ENCODE results near the gene ST6GALNAC6. TPM values are rescaled to one million over a fixed set of nuclear protein-coding genes. Genes with fewer than 3 reads are reported as not detected.

Gene ST6GALNAC6
- total and polyA plus RNA-seq, 2 of the 4 experiments (the other 2 are of a cell fraction) = 35.7 to 48.6 TPM

- Histone ChIP-seq H3K36me3 (ENCODE audit: control insufficient read depth, insufficient read depth, low read length) (peaks cover 16% of the 10 kb centered on the region), H3K23ac (ENCODE audit: low read depth, low read length) (no peak overlapping the region; the same call in 1 of the 2 replicates), H3K4ac (ENCODE audit: low read depth, low read length) (no peak overlapping the region), H3K4me1 (ENCODE audit: control insufficient read depth, insufficient read depth, low read length) (no peaks in the 10 kb centered on the region), H2BK15ac (ENCODE audit: low read depth, low read length) (no peak overlapping the region), H2BK120ac (ENCODE audit: low read depth, low read length) (no peak overlapping the region), H2AK5ac (ENCODE audit: low read depth, low read length) (no peak overlapping the region), H3K79me1 (ENCODE audit: low read depth in 1 of 2, low read length in 2 of 2) (no peaks in the 10 kb centered on the region), H4K91ac (ENCODE audit: insufficient read depth, low read depth, low read length) (no peak overlapping the region), H3K27me3 (ENCODE audit: control insufficient read depth, insufficient read depth, low read length) (no peaks in the 10 kb centered on the region), H4K5ac (ENCODE audit: low read depth, low read length) (no peak overlapping the region), H3K27ac (ENCODE audit: insufficient read depth, low read length) (no peak overlapping the region), H2AK9ac (replicated peaks; ENCODE audit: low read depth, low read length, poor library complexity) (no peak overlapping the region), H2AFZ (replicated peaks; ENCODE audit: low read length, poor library complexity) (no peak overlapping the region), H3K9me3 (ENCODE audit: control insufficient read depth, insufficient read depth, low read length) (no peaks in the 10 kb centered on the region), H4K20me1 (ENCODE audit: insufficient read depth, low read length) (0 out of 2 replicates have a peak, but pooled peaks cover 3% of the 10 kb centered on the region), H3K4me3 (ENCODE audit: insufficient read depth, low read depth, low read length) (no peak overlapping the region), H2BK20ac (ENCODE audit: low read depth, low read length) (no peak overlapping the region), H3K9ac (ENCODE audit: low read depth, low read length) (no peak overlapping the region), H3K9me1 (ENCODE audit: insufficient read depth, low read length) (peaks cover 5% of the 10 kb centered on the region; the same call in 1 of the 2 replicates), H3K56ac (ENCODE audit: extremely low read depth, insufficient read depth, low read length) (no peak overlapping the region), H3K18ac (ENCODE audit: low read depth, low read length) (no peak overlapping the region), H2BK5ac (ENCODE audit: low read depth, low read length, poor library complexity, severe bottlenecking) (peak overlapping the region; percentile 29), H3K4me2 (ENCODE audit: low read depth, low read length) (no peak overlapping the region), H4K8ac (ENCODE audit: low read depth in 2 of 2, low read length in 2 of 2) (no peak overlapping the region; a peak in 1 of 4 replicates), H3K14ac (replicated peaks; ENCODE audit: low read depth, low read length) (no peak overlapping the region)
- intact Hi-C loops (cut with micrococcal nuclease) (no loop called here), in situ Hi-C loops (cut with MboI; ENCODE audit: low sequenced_read_pairs) (no loop called here), dilution Hi-C loops (cut with HindIII; ENCODE audit: low sequenced_read_pairs, unreplicated experiment) (no loop called here)
- POLR2A ChIA-PET (ENCODE audit: unreplicated experiment) = no interaction called here
- WGBS, 2 experiments (ENCODE audit: extremely low coverage in 2 of 2, insufficient read length in 1 of 2) = 81 to 100% methylated on average over 1 to 4 of the region's 19 CpGs
- no peak for TF ChIP-seq RFX5 (IDR thresholded peaks at IDR 0.05; ENCODE audit: low read depth, low read length)
- TF ChIP-seq CHD1 (IDR thresholded peaks at IDR 0.05; ENCODE audit: low read depth, low read length) = no peak
- TF ChIP-seq NFE2L2 (IDR thresholded peaks at IDR 0.05; ENCODE audit: low read depth, low read length) = no peak
- TF ChIP-seq RAD21 (IDR thresholded peaks at IDR 0.05; ENCODE audit: low read length) = no peak
- no peak for TF ChIP-seq SMC3 (IDR thresholded peaks at IDR 0.05; ENCODE audit: low read depth, low read length)
- TF ChIP-seq POLR2A (IDR thresholded peaks at IDR 0.05; ENCODE audit: low read depth, low read length) = no peak
- TF ChIP-seq ELK1 (IDR thresholded peaks at IDR 0.05; ENCODE audit: borderline replicate concordance, low read depth, low read length) = no peak
- TF ChIP-seq MAFK (IDR thresholded peaks at IDR 0.05; ENCODE audit: low read depth, low read length) = no peak
- no peak for TF ChIP-seq CEBPB (IDR thresholded peaks at IDR 0.05; ENCODE audit: low read depth, low read length)
- no peak for TF ChIP-seq CTCF (conservative IDR thresholded peaks at IDR 0.05; ENCODE audit: low read depth, low read length)
- TF ChIP-seq MAZ (IDR thresholded peaks at IDR 0.05; ENCODE audit: borderline replicate concordance, low read depth, low read length) = no peak
- no peak for TF ChIP-seq FOS (IDR thresholded peaks at IDR 0.05; ENCODE audit: low read depth, low read length)
- CTCF ChIA-PET = no interaction called here
- no TSS peak for BruUV-seq (replicated peaks)
- no peak for ATAC-seq (ENCODE audit: low read depth)
- DNase-seq = no peak
Measured at GRCh38 chr9:127865645-127866464, 33.5 kb downstream of the ST6GALNAC6 start.

All from IMR-90 (cell line).